Measurements from ENCODE around the gene GAD2.

DNA sequence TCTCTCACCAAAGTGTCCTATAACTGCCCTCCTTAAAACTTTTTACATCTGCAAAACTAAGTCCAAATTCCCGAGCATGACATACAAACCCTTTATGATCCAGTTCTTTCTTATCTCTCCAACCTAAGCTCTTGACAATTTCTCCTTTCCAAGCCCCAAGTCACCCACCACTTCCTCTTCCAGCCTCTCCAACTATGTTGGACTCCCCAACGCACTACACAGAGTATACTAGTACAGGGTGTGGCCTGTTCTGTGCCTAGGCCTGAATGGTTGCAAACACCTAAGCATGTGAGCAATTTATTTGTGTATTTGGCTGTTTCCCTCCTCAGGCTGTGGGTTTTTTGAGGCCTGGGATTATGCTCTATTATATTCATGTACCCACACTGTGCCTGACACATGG, 120.4 kb downstream of the GAD2 start:
- TF ChIP-seq, protein P1, sequence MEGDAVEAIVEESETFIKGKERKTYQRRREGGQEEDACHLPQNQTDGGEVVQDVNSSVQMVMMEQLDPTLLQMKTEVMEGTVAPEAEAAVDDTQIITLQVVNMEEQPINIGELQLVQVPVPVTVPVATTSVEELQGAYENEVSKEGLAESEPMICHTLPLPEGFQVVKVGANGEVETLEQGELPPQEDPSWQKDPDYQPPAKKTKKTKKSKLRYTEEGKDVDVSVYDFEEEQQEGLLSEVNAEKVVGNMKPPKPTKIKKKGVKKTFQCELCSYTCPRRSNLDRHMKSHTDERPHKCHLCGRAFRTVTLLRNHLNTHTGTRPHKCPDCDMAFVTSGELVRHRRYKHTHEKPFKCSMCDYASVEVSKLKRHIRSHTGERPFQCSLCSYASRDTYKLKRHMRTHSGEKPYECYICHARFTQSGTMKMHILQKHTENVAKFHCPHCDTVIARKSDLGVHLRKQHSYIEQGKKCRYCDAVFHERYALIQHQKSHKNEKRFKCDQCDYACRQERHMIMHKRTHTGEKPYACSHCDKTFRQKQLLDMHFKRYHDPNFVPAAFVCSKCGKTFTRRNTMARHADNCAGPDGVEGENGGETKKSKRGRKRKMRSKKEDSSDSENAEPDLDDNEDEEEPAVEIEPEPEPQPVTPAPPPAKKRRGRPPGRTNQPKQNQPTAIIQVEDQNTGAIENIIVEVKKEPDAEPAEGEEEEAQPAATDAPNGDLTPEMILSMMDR (conservative IDR thresholded peaks at IDR 0.05; ENCODE audit: low read length) = no peak
- TF ChIP-seq EZH2phosphoT487 (IDR thresholded peaks at IDR 0.05; ENCODE audit: borderline replicate concordance, low read depth, low read length) = no peak

Measured in OCI-LY7 (cell line).